T-helper 9 cell (primary cell): ENCODE results near the gene KLF2.
A peak's percentile ranks its signal among the peaks of the same experiment; 100 is the strongest.
"Not testable (repeated sequence)": the region's sequence is repeated elsewhere in the genome, so short reads cannot be mapped to it uniquely, and the experiment has no call there.

ENCODE experiments used
- DNase-seq: peaks from one replicate; pipeline ENCODE4 v3.0.0-alpha.2; 2020

KLF2 gene

DNA sequence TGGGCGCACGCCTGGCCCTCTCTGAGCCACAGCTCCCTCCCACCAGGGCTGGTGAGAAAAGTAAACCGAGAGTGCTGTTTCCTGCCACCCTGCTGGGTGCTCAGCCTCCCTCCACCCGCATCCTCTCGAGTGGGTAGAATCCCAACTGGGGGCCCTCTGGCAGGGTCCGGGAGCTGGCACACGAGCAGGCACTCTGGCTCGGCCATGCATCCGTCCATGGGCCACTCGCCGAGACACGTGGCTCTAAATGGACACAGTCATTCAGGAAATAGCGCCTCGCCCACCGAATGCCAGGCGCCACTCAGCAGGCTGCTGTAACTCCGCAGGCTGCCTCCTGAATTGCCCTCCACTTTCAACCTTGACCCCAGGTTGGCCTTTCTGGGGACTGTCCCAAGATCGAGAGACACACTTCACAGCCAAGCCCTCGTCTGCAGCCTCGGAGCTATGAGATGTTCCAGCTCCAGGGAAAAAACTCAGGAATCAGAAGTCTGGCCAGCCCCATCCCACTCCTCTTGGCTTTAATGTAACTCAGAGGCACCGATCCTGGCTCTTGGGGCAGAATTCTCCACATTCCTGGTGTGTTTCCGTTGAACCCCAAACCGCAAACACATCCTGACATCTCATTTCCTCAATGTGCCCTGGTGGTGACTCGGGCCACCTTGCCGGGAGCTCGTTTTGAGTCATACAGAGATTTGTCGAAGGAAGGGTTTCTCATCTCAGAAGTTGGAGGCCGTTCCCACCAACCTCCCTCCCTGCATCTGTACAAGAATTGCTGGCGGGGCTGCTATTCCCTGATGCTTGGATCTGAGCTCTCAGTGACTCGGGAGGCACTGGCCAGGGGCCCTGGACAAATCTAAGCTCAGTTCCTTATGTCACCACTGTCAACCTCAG lies 14.1 kb downstream of the KLF2 start:
- peak; percentile 32 for DNase-seq

DNA sequence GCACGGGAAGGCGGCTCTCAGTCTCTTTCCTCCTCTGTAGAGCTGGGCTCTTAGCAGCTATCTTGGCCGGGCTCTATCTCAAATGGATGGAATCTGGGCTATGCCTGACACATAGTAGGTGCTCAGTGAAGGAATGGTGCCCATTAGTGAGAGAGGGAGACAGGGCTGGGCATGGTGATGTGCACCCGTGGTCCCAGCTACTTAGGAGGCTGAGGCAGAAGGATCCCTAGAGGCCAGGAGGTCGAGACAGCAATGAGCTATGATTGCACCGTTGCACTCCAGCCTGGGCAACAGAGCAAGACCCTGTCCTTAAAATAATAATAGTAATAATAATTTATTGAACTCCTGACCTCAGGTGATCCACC lies 14.7 kb downstream of the KLF2 start:
- DNase-seq, result no peak

DNA sequence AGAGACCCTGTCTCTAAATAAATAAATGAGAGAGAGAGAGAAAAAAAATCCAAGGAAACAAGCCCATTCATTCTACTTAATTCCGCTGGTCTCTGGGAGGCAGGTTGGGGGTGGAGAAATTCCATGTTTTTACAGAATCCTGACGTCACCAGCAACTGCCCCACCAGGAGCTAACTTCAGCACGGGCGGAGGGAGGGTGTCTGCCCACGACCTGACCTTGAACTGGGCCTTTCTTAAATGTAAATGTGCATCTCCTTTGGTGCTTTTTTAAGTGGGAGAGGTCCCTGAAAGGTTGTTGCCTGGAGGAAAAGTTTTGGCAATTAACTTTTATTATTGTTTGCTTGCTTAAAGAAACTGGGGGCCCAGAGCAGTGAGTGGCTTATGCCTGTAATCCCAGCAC lies 15.5 kb downstream of the KLF2 start:
- DNase-seq, result no peak

- no peak for DNase-seq
These were observed 16.0 kb downstream of the KLF2 start for GRCh38 chr19:16340654-16341053.

- no peak for DNase-seq
These were observed 17.5 kb downstream of the KLF2 start for GRCh38 chr19:16342002-16342715.

DNA sequence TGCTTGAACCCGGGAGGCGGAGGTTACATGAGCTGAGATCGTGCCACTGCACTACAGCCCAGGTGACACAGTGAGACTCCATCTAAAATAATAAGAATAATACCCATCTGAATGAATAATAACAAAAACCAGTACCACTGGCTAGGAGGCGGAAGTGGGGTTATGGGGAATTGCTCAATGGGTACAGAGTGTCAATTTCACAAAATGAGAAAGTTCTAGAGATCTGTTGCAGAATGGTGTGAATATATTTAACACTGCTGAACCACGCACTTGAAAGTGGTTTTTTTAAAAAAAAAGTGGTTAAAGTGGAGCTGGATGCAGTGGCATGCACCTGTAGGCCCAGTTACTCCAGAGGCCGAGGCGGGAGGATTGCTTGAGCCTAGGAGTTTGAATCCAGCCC lies 18.5 kb downstream of the KLF2 start:
- no peak for DNase-seq

GRCh38 chr19:16345457-16345856 lies 20.8 kb downstream of the KLF2 start:
- DNase-seq, result no peak

DNA sequence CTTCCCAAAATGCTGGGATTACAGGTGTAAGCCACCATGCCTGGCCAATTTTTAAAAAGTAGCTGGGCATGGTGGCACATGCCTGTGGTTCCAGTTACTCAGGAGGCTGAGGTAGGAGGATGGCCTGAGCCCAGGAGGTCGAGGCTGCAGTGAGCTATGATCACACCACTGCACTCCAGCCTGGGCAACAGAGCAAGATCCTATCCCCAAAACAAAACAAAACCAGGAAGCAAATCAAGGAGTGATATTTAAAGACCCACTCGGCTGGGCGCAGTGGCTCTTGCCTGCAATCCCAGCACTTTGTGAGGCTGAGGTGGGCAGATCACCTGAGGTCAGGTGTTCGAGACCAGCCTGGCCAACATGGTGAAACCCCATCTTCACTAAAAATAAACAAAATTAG lies 22.5 kb downstream of the KLF2 start:
- DNase-seq, result not testable (repeated sequence)

DNA sequence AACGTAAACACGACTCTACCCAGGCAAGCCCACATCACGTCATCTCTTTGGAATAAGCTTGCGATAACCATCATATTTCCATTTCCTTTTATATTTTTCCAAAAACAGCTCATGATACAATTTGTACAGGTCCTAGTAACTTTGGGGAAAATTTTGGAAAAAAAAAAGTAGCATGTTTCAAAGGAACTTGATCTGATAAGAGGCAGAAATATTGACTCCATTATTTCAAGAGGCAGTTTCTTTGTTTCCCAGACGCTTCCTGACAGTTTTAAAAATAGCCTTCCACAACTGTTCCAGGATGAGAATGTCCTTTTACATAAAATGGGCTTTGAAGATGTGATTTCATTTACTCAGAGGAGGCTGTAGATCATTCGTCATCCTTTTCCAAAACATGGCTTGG lies 23.1 kb downstream of the KLF2 start:
- no peak for DNase-seq

- DNase-seq, result no peak
These were observed 25.0 kb downstream of the KLF2 start for GRCh38 chr19:16349551-16350152.

- DNase-seq, result no peak
These were observed 26.6 kb downstream of the KLF2 start for GRCh38 chr19:16351133-16351809.

DNA sequence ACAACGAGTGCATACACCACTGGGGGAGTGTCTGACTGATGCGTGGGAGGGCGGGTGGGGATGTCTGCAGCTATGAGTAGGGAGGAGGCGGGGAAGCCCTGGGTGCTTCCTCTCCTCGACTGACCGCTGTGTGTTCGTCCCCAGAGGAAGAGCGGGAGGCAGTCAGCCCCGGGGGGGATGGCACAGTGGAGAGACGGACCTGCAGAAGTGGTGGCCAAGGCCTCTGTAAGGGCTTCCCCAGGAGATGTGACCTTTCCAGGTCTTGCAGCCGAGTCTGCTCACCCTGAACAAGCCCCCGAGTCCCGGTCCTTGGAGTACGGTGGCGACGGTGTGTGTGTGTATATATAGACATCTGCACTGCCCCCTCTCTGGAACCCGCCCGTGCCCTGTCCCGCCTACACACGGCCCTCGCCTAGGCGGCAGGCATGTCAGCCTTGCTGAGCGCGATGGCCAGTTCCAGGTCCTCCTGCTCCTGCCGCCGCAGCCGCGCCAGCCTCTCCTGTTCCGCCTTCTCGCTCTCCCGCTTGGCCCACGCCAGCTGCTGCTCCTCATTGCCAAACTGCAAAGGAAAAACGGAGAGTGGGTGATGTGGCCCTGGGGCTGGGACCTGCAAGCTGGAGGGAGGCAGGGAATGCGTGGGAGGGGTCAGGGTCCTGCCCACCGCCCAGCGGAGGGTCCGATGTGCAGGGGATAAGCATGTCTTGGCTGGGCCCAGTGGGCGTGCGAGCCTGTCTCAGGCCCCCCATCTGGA lies 30.8 kb downstream of the KLF2 start:
- no peak for DNase-seq

DNA sequence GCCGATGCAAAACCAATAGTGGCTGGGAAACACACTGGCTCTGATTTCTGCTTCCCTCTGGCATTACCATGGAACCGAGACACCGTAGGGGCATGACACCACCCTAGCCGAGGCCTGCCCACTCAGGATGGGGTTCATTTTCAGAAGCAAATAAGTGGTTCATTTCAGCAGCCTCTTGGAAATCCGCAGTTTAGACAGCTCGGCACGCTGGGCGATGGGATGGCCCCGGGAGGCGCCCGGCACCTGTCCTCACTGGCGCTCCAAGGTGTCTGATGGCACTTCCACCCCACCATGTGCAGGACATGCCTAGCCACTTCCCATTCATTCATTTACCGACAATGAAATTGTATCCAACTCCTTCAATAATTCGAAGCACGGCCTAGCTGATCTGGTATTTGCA lies 33.8 kb downstream of the KLF2 start:
- no peak for DNase-seq

DNA sequence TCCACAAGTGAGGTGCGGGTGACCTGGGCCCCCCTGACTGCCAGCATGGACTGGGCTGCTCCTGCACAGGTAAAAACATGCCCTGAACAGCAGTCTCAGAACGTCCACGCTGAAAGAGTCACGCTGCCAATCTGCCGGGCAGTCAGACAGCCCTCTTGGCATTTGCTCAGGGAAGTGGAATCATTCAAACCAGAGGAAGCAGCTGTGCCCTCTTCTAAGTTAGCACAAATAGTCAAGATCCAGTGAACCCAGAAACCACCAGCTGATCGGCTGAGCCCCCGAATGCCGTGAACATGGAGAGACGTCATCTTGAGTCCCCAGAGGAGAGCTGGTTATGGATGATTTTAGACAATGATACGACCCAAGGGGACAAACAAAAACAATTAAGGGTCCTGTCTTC lies 34.4 kb downstream of the KLF2 start:
- no peak for DNase-seq

DNA sequence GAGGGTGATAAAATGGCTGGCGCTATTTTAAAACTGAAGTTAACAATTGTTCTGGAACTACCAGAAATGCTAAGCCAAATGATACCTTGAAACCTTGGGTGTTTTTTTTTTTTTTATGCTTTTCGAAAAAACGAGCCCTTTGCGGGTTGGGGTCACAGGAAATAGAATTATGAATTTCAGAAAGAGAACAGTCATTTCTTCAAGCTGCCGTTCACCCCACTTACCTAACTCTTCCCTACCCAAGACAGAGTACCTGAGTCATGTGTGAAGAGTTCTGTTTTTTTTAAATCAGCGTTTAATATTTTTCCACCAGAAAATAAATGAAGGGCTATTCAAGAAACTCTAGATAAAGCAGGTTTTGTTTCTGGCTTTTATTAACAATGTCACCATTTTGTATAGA lies 35.3 kb downstream of the KLF2 start:
- DNase-seq, result no peak

DNA sequence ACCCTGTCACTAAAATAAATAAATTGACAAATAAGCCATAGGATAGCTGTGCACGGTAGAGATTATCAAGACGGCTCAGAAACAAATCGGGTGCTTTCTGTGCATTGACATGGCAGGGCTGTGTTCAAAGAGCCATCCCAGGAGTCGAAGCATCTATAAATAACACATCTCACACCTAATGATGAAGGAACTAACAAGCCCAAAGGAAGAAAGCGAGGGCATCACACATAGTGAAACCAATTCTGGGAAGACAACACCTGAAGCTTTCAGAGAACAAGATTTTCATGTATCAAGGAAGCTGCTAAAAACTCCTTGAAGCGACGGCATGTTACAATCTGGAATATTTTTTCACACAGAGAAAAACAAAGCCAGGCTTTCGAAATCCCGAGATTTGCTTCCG lies 36.1 kb downstream of the KLF2 start:
- DNase-seq, result no peak

- no peak for DNase-seq
These were observed 36.6 kb downstream of the KLF2 start for GRCh38 chr19:16361254-16361653.

DNA sequence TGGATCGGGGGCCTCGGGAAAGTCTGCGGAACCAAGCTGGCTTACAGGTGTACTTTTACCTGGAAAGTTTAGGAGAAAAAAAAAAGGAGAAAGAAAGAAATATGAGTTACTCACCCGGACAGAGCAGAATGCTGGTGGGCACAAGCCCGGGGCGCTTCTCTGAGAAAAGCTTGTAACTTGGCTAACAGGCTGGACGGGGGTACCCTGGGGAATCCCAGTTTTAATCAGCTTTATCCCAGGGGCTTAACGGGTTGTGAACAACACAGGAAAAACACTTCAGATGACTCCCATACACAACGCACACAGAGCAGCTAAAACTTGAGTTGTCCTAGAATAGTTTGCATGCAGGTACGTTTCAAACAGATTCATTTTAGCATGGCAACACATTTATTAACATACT lies 37.3 kb downstream of the KLF2 start:
- no peak for DNase-seq

GRCh38 chr19:16363133-16363851 lies 38.7 kb downstream of the KLF2 start:
- DNase-seq, result no peak

GRCh38 chr19:16363852-16364230 lies 39.2 kb downstream of the KLF2 start:
- DNase-seq, result no peak

- no peak for DNase-seq
These were observed 39.7 kb downstream of the KLF2 start for GRCh38 chr19:16364231-16364865.
